AG09319 (cell line): Measurements from ENCODE around the gene VWA5A.
A peak's percentile ranks its signal among the peaks of the same experiment; 100 is the strongest.

Experiments
- DNase-seq: peaks from one replicate; pipeline ENCODE4 v3.0.0-alpha.2; 2010; ENCODE audit warnings: low read depth; ENCODE audit errors: extremely low read depth
- TF ChIP-seq, protein P1 (sequence below): IDR thresholded peaks from 2 replicates; pipeline ENCODE4 v1.5.1; 2011; ENCODE audit warnings: low read depth, mild to moderate bottlenecking, inconsistent platforms, low read length, moderate library complexity

Gene VWA5A

DNA sequence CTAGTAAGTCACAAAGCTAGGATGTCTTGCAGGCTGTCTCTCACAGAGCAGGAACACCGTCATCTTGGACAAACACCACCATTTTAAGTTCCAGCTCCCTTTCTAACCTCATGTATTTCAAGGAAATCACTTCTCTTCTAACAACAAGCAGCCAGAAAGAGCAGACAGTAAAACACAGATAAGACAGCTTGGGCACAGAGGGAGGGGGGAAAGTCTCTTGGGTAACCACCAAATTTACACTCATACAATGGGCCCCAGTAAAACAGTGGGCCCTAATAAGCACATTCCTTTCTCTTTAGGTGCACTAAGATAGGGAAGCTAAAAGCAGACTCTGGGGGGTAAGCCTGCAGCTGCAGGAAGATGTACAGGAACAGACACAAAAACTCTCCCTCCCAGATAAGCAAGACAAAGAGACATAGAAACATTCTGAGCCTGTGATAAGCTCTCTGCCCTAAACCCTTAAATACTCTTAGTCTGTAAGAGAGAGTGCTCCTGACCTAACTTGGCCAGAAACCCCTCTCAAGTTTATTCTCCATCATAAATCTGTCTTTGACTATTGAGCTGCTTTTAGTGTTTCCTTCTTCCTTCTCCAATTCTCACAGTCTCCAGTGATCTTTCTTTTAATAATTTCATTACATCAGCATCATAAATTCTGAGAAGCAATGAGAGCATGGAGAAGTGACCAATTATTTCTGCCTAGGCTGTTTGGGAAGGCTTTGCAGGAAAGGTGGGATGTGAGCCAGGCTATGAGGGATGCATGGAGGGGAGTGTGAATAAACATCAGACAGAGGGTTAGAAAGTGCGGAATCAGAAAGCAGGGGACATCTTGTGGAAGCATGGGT lies 75.3 kb downstream of the VWA5A start:
- no peak for DNase-seq
- TF ChIP-seq, protein P1, sequence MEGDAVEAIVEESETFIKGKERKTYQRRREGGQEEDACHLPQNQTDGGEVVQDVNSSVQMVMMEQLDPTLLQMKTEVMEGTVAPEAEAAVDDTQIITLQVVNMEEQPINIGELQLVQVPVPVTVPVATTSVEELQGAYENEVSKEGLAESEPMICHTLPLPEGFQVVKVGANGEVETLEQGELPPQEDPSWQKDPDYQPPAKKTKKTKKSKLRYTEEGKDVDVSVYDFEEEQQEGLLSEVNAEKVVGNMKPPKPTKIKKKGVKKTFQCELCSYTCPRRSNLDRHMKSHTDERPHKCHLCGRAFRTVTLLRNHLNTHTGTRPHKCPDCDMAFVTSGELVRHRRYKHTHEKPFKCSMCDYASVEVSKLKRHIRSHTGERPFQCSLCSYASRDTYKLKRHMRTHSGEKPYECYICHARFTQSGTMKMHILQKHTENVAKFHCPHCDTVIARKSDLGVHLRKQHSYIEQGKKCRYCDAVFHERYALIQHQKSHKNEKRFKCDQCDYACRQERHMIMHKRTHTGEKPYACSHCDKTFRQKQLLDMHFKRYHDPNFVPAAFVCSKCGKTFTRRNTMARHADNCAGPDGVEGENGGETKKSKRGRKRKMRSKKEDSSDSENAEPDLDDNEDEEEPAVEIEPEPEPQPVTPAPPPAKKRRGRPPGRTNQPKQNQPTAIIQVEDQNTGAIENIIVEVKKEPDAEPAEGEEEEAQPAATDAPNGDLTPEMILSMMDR = no peak

DNA sequence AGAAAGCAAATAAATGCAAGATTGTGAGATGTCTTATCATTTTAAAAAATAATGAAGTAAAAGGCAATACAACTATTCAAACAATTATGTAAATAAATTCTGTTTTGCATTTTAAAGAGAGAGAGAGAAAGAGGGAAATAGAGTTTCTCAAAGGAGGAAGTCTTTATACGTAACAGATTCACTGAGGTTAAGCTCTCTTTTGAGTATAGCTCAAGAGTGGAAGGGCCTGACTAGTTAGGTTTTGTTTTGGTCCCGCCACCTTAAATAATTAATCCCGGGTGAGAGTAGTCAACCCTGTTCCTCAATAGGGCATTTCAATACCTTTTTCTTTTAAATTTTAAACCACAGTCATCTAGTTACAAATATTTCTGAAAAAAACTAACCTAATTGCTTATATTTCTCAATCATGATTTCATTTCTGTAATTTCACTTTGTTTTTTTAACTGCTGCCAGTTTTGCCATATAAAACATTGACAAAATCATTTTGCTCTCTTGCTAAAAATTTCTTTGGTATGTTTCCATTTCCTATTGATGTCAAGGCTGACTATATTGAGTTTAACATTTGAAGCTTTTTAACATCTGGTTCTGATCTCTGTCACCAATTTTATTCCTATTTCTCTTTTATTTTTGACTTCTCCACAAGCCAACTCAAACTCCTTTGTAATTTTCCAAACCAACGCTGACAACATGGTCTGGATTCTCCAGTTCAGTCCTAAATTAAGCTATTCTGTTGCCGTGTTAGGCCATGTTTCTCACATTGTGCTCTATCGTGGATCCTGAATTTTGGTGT lies 78.2 kb downstream of the VWA5A start:
- TF ChIP-seq, protein P1 = no peak
- DNase-seq = peak; percentile 11

DNA sequence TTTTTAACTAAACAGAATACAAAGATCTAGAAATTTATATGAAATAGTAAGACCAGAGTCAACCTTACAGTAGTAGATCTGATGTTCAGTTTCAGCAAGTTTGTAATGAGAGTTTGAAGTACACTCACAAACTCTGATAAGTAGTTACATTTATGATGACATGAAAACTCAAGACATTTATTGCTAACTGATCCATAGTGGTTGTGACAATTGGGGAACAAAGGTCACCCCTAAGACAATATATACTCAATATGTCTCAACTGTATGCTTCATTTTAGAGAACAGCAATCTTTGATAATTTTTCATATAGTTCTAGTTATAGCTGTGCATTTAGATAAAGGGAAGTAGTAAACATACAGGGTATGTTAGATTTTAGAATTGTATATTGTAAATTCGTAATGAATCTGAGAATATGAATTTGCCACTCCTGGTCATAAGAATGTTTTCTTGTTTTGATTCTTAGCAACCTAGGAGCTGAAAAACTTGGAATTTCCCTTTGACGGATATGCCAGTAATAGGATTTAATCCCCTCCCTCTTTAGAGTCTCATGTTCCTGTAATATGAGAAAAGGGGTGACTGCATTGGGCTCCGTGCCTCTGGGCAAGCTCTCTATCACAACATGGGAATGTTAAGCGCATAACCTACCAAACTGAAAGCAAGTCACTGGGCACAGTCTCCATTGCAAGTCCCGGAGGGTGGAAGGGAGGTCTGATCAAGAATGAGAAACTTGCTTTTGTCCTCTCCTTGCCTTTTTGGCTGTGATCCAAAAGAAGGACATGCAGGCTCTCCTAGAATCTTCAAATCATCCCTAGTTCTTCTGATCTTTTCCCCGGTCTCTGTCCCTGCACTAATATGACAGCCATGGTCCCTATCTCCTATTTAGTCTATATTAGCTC lies 79.3 kb downstream of the VWA5A start:
- no peak for DNase-seq
- TF ChIP-seq, protein P1 = no peak

DNA sequence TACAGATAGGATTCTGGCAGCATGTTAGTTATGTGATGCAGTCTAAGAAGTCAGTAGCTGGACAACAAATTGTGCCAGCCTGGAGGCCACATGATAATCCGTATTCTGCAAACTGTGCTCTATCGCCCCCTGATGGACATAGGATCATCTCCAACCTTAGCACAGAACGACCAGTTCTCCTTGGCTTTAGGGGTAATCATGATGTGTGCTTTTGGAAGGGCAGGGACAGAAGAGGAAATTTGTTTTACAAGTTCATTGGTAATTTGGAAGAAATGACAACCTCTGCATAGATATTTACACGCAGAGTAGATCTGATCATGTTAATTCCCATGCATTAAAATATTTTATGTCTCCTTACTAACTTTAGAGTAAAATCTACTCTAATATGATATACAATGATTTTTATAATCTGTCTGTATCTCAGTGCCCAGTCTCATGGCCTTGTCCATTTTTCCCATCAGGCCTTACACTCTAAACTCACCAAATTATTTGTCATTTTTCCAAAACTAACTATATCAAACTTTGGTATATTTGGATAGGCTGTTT lies 80.0 kb downstream of the VWA5A start:
- TF ChIP-seq, protein P1 = peak; percentile 79
- peak; percentile 43 for DNase-seq
